Pancreas (tissue), 10 donors: ENCODE measurements around the gene STPG1. TPM values are rescaled to one million over a fixed set of nuclear protein-coding genes. Genes with fewer than 3 reads are reported as not detected.

Experiments
- ATAC-seq, 4 donors: fragments of 200-7000 bp; cut with Tn5 transposase; one replicate each; pipeline versions ENCODE4 v1.8.0 to v1.9.1; 2020; ENCODE audit warnings: mild to moderate bottlenecking in 4 of 4, moderate library complexity in 4 of 4
- DNase-seq, 6 donors: peaks; one replicate each; pipeline ENCODE4 v3.0.0-alpha.2; 2020
- FAIRE-seq: peaks from 2 replicates; lab custom pipeline; 2012; peaks lifted over from hg19 to GRCh38; lab: Jason Lieb, UNC
- H3K27ac ChIP-seq, 4 donors: fragments of 200-600 bp; sonication (generic); 1 replicate in 3 of 4; 2 replicates in 1 of 4; pipeline versions ENCODE4 v1.5.0 to v1.8.0; 2020
- H3K27me3 ChIP-seq, 4 donors: fragments of 200-600 bp; one replicate each; pipeline ENCODE4 v1.8.0; 2021
- H3K36me3 ChIP-seq, 3 donors: fragments of 200-600 bp; sonication (generic) in 1 of 3; one replicate each; pipeline versions ENCODE4 v1.5.0 to v1.8.0; 2020 to 2021
- H3K4me1 ChIP-seq, 3 donors: fragments of 200-600 bp; one replicate each; pipeline ENCODE4 v1.8.0; 2021
- H3K4me3 ChIP-seq, 4 donors: fragments of 200-600 bp; sonication (generic) in 2 of 4; one replicate each; pipeline versions ENCODE4 v1.5.0 to v1.8.0; 2020 to 2021
- H3K9me3 ChIP-seq, 4 donors: fragments of 200-600 bp; one replicate each; pipeline ENCODE4 v1.8.0; 2021
- WGBS, 2 donors: extraction: QIAGEN DNeasy Blood & Tissue Kit; methylation state at CpG; one replicate each; pipeline ENCODE4 v1.1.7; 2013; 5-methylcytosine and 5-hydroxymethylcytosine counted together
- intact Hi-C, 3 donors: fragments of 100-400 bp; cut with DNase I; formaldehyde crosslinking; loops; one replicate each; pipeline versions ENCODE4 v1.11.1 to v1.14.2; 2022
- polyA plus RNA-seq, 2 donors: library from polyadenylated mRNA; stranded (reverse); fragments of 200-250 nt; gene quantifications; one replicate each; pipeline ENCODE4 v1.2.3, GENCODE V29; 2013
- total RNA-seq, 6 donors: library from RNA; stranded (reverse); fragmentation: NEBNext Ultra II Directional in 4 of 6; extraction: Animal tissue kit (Norgen Biotek cat#: 25700) in 4 of 6; gene quantifications; one replicate each; pipeline versions ENCODE4 v1.2.1 to v1.2.4, GENCODE V29; 2021 to 2023
- TF ChIP-seq, protein P1 (sequence below), 4 donors: fragments of 200-600 bp; sonication (generic) in 3 of 4; IDR thresholded peaks; one replicate each; pipeline versions ENCODE4 v1.5.0 to v1.8.0; 2021; ENCODE audit warnings: antibody characterized with exemption in 4 of 4
- donor health status: healthy with polysubstance abuse.
- donor health status: DM: no; HTN: no; CAD: no; lungs with moderate emphysema.
- donor health status: DM: no; HTN: no; CAD: no.
- donor health status: control.
- donor health status: control.
- donor health status: Bipolar disorder and iron deficiency.
- donor health status: DM: yes; HTN: yes; CAD: no.
- donor health status: DM: no; HTN: no; CAD: no.
- donor health status: DM: no; HTN: no; CAD: no.
- donor health status: DM: yes; HTN: yes; CAD: no.

STPG1 gene
- total and polyA plus RNA-seq, 8 donors = 2.7 to 6.3 (median 3.5) TPM

DNA sequence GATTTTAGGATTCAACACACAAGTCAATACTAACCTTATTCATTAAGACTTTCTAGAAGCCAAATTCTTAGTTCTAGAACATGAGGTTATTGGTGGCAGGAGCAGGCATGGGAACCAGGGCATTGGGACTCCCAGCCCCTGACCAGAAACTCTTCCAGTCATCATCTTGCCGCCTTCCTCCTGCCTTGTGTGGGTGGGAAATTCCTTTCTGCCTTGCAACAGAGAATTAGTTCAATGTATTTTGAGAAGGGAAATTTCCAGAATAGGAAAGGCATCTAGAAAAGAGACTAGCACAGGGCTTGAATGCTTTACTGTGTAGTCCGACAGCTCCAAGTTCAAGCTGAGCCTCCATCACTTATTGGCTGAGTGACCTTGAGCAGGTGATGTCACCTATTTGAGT is 85.7 kb downstream of the STPG1 start:
- WGBS, 2 donors = 88 to 90% methylated on average over 2 of the region's 2 CpGs
- Histone ChIP-seq H3K4me3 (no peak overlapping the region), H3K4me1 (no peaks in the 10 kb centered on the region), H3K27ac (no peak overlapping the region), H3K27me3 (no peaks in the 10 kb centered on the region), H3K9me3 (no peaks in the 10 kb centered on the region), H3K36me3 (no peaks in the 10 kb centered on the region)
- no peak for DNase-seq
- TF ChIP-seq, protein P1, sequence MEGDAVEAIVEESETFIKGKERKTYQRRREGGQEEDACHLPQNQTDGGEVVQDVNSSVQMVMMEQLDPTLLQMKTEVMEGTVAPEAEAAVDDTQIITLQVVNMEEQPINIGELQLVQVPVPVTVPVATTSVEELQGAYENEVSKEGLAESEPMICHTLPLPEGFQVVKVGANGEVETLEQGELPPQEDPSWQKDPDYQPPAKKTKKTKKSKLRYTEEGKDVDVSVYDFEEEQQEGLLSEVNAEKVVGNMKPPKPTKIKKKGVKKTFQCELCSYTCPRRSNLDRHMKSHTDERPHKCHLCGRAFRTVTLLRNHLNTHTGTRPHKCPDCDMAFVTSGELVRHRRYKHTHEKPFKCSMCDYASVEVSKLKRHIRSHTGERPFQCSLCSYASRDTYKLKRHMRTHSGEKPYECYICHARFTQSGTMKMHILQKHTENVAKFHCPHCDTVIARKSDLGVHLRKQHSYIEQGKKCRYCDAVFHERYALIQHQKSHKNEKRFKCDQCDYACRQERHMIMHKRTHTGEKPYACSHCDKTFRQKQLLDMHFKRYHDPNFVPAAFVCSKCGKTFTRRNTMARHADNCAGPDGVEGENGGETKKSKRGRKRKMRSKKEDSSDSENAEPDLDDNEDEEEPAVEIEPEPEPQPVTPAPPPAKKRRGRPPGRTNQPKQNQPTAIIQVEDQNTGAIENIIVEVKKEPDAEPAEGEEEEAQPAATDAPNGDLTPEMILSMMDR (IDR thresholded peaks at IDR 0.05) = no peak
- no peak for FAIRE-seq
- no peak for ATAC-seq
- intact Hi-C loops = no loop called here

DNA sequence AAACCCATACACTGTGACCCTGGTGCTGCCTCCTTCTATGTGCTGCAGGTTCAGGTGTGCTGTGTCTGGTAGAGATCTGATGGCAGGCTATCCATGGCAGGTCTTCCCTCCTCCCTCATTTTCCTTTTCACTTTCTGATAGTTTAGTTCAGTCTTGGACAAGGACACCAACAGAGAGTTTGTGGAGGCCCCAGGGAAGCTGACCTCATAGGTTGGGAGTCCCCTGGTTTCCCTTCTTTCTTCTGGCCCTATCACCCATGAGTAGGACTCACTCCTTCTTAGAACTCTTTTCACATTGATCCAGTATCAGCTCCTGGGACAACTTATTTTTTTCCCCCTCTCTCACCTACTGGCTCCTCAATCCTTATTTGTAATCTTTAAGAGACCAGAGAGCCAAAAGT is 86.1 kb downstream of the STPG1 start:
- Histone ChIP-seq H3K4me1 (no peaks in the 10 kb centered on the region), H3K36me3 (no peaks in the 10 kb centered on the region), H3K4me3 (no peak overlapping the region), H3K27ac (no peak overlapping the region), H3K27me3 (no peaks in the 10 kb centered on the region), H3K9me3 (no peaks in the 10 kb centered on the region)
- ATAC-seq (no peak), FAIRE-seq (no peak), DNase-seq (no peak)
- TF ChIP-seq, protein P1 (IDR thresholded peaks at IDR 0.05) = no peak
- intact Hi-C loops = no loop called here

DNA sequence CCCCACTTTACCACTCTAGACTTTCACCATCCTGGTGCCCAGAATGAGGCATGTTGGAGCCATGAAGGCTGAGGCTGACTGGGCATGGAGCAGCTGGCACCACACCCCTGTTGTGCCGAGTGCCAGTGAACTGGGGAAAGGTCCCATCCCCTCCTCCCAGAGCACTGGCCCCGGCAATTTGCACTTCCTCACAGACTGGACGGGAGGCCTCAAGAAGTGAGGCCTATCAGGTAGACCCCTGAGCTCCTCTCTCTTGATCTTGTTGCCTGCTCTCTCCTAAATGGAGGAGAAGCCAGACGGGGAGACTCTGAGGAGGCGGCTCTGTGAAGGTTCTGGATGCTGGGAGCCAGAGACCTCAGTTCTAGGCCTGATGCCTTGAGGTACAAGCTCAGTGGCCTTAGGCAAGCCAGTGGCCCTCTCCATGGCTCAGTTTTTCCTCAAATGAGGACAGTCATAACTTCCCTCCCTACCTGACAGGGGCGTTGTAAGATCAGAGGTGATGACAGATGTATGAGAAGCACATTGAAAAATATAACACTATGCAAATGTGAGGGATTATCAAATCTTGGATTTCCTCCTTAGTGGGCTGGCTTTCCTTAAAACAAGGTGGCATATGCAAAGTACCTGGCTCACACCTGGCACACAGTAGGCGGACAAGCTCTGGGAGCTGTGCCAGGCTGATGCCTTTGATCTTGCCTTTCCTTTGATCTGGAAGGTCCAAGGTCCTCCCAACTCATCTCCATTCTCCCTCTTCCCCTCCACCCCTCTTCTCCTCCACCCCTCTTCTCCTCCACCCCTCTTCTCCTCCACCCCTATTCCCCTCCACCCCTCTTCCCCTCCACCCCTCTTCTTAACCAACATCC is 87.8 kb downstream of the STPG1 start:
- ATAC-seq = no peak
- WGBS, 2 donors = 74 to 79% methylated on average over 7 of the region's 7 CpGs
- no peak for FAIRE-seq
- Histone ChIP-seq H3K27ac (no peak overlapping the region), H3K4me1 (no peaks in the 10 kb centered on the region), H3K4me3 (no peak overlapping the region), H3K9me3 (no peaks in the 10 kb centered on the region), H3K27me3 (no peaks in the 10 kb centered on the region), H3K36me3 (no peaks in the 10 kb centered on the region)
- intact Hi-C loops = no loop called here
- TF ChIP-seq, protein P1 (IDR thresholded peaks at IDR 0.05) = no peak
- no peak for DNase-seq

DNA sequence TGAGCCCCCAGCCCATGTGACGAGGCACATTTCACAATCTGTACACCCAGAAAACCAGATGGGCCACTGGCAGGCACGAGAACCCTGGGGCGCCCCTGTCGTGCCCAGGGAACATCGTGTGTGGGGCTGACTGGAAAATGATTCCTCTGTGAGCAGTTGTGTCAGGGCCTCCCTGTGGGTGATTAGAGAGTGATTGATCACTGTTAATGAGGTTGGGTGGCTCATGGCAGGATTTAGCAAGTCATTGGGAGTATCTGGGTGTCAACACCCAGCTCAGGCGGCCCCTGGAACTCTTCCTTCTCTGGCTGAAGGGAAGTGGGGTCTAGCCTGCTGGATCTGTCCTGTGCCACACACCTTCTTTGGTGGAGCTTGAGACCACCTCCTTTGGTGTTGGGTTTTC is 88.7 kb downstream of the STPG1 start:
- H3K9me3 ChIP-seq = no peaks in the 10 kb centered on the region
- H3K4me1 ChIP-seq = no peaks in the 10 kb centered on the region
- WGBS, 2 donors = 64 to 67% methylated on average over 6 of the region's 6 CpGs
- ATAC-seq (no peak), DNase-seq (no peak), FAIRE-seq (no peak)
- H3K27ac ChIP-seq = no peak overlapping the region
- intact Hi-C loops = no loop called here
- TF ChIP-seq, protein P1 (IDR thresholded peaks at IDR 0.05) = no peak
- no peak overlapping the region for H3K4me3 ChIP-seq
- H3K36me3 ChIP-seq = no peaks in the 10 kb centered on the region
- no peaks in the 10 kb centered on the region for H3K27me3 ChIP-seq

DNA sequence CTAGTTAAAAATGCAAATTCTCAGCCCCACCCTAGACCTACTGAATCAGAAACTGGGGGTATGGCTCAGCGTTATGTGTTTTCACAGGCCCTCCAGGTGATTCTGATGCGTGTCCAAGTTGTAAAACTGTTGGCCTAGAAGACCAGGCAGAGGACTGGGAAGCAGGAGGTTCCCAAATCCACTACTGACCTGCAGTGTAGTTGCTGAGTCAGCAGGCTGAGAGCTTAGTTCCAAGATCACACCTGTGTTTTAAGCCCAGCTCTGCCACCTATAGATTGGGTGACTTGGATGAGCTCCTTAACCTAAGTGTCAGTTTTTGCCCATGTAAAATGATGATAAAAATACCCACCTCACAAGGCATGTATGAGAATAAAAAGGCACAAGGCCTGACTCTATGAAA is 90.3 kb downstream of the STPG1 start:
- no peak for ATAC-seq
- Histone ChIP-seq H3K36me3 (no peaks in the 10 kb centered on the region), H3K27me3 (no peaks in the 10 kb centered on the region), H3K27ac (no peak overlapping the region), H3K4me1 (peaks cover 0 to 6% (median 0%) of the 10 kb centered on the region in 3 donors), H3K4me3 (no peak overlapping the region), H3K9me3 (no peaks in the 10 kb centered on the region)
- intact Hi-C loops = no loop called here
- no peak for FAIRE-seq
- TF ChIP-seq, protein P1 (IDR thresholded peaks at IDR 0.05) = no peak
- 96 to 100% methylated on average over 2 of the region's 2 CpGs for WGBS, 2 donors
- DNase-seq = no peak
